Heart left ventricle (tissue), 16 donors: ENCODE results near the gene BRSK1. TPM values are rescaled to one million over a fixed set of nuclear protein-coding genes. Genes with fewer than 3 reads are reported as not detected.
A peak's percentile ranks its signal among the peaks of the same experiment; 100 is the strongest.

ENCODE experiments used
- ATAC-seq, 4 donors: fragments of 200-7000 bp; cut with Tn5 transposase; one replicate each; pipeline ENCODE4 v1.9.1; 2020 to 2022; ENCODE audit warnings: moderate library complexity in 4 of 4, mild to moderate bottlenecking in 3 of 4, moderate number of reproducible peaks in 1 of 4
- DNase-seq, 5 donors: peaks; one replicate each; pipeline ENCODE4 v3.0.0-alpha.2; 2020
- H3K27ac ChIP-seq, 12 donors: fragments of 200-600 bp; sonication (generic) in 4 of 12; one replicate each; pipeline versions ENCODE4 v1.5.0 to v1.8.0; 2016 to 2022; ENCODE audit warnings: mild to moderate bottlenecking in 2 of 12
- H3K27me3 ChIP-seq, 9 donors: fragments of 200-600 bp; sonication (generic) in 2 of 9; one replicate each; pipeline versions ENCODE4 v1.5.1 to v1.8.0; 2016 to 2022; ENCODE audit warnings: mild to moderate bottlenecking in 3 of 9
- H3K36me3 ChIP-seq, 9 donors: fragments of 200-600 bp; sonication (generic) in 2 of 9; one replicate each; pipeline versions ENCODE4 v1.5.0 to v1.8.0; 2018 to 2022; ENCODE audit warnings: mild to moderate bottlenecking in 2 of 9
- H3K4me1 ChIP-seq, 12 donors: fragments of 200-600 bp; sonication (generic) in 4 of 12; one replicate each; pipeline versions ENCODE4 v1.5.0 to v1.8.0; 2016 to 2022; ENCODE audit warnings: mild to moderate bottlenecking in 3 of 12
- H3K4me3 ChIP-seq, 12 donors: fragments of 200-600 bp; sonication (generic) in 4 of 12; one replicate each; pipeline versions ENCODE4 v1.5.0 to v1.8.0; 2017 to 2022; ENCODE audit warnings: mild to moderate bottlenecking in 9 of 12, moderate library complexity in 4 of 12
- H3K9me3 ChIP-seq, 12 donors: fragments of 200-600 bp; sonication (generic) in 4 of 12; one replicate each; pipeline versions ENCODE4 v1.5.0 to v1.8.0; 2016 to 2022; ENCODE audit warnings: mild to moderate bottlenecking in 1 of 12
- POLR2A ChIP-seq, 2 donors: fragments of 450-650 bp; IDR thresholded peaks; one replicate each; pipeline ENCODE4 v1.6.1; 2017; ENCODE audit warnings: antibody characterized with exemption in 2 of 2, mild to moderate bottlenecking in 2 of 2, moderate library complexity in 2 of 2
- WGBS, 4 donors: extraction: QIAGEN DNeasy Blood & Tissue Kit in 2 of 4; methylation state at CpG; one replicate each; pipeline versions ENCODE4 v1.1.5 to v1.1.7; 2013 to 2018; 5-methylcytosine and 5-hydroxymethylcytosine counted together
- intact Hi-C, 10 donors: fragments of 100-400 bp; cut with DNase I; formaldehyde crosslinking; loops; one replicate each; pipeline versions ENCODE4 v1.11.1 to v1.14.2; 2022
- polyA plus RNA-seq, 2 donors: library from polyadenylated mRNA; stranded (reverse); fragments of 200-250 nt; gene quantifications; one replicate each; pipeline ENCODE4 v1.2.3, GENCODE V29; 2013
- total RNA-seq, 9 donors: library from RNA; depleted of rRNA in 2 of 9; stranded (reverse); fragments of >200 nt in 2 of 9; fragmentation: NEBNext Ultra II Directional in 3 of 9; extraction: Animal tissue kit (Norgen Biotek cat#: 25700) in 3 of 9; gene quantifications; one replicate each; pipeline versions ENCODE4 v1.1.0 to v1.2.4, GENCODE V29; 2016 to 2023
- TF ChIP-seq, protein P1 (sequence below), 12 donors: fragments of 200-600 bp; sonication (generic) in 4 of 12; IDR thresholded peaks; one replicate each; pipeline versions ENCODE4 v1.5.0 to v1.8.0; 2018 to 2022; ENCODE audit warnings: antibody characterized with exemption in 12 of 12, mild to moderate bottlenecking in 5 of 12
- donor health status: ischemic (EF 13 %, LVEDD 7.1; RV severe dilation, severe dysfunction).
- donor health status: healthy with polysubstance abuse.
- donor health status: DM: no; HTN: yes; CAD: no.
- donor health status: DM: no; HTN: no; CAD: no.
- donor health status: ischemic (EF 25% LVEDD 6.9; RV normal size, moderate dysfunction).
- donor health status: ischemic (EF 25% LVEDD 5.7; RV mildly dilated, moderate dysfunction).
- donor health status: healthy.
- donor health status: DM: yes; HTN: yes; CAD: no.
- donor health status: ischemic (EF 35%, LVEDD 5.7; RV mildly dilated, moderate dysfunction).
- donor health status: nonischemic (EF 11% LVEDD 7.7; RV severe dilation, severe dysfunction).
- donor health status: DM: yes; HTN: yes; CAD: no.
- donor health status: PGD.
- donor health status: ischemic (EF 29% LVEDD 5.4; RV normal size, mild dysfunction).
- donor health status: nonischemic (EF 23%, LVEDD 6.1; RV moderate dilation, normal function).

The BRSK1 gene
- total and polyA plus RNA-seq, 11 donors, result 1.6 to 7.4 (median 2.1) TPM

GRCh38 chr19:55275851-55276719 is 7.7 kb upstream of the BRSK1 start:
- no peak for TF ChIP-seq POLR2A (IDR thresholded peaks at IDR 0.05)
- TF ChIP-seq, protein P1, sequence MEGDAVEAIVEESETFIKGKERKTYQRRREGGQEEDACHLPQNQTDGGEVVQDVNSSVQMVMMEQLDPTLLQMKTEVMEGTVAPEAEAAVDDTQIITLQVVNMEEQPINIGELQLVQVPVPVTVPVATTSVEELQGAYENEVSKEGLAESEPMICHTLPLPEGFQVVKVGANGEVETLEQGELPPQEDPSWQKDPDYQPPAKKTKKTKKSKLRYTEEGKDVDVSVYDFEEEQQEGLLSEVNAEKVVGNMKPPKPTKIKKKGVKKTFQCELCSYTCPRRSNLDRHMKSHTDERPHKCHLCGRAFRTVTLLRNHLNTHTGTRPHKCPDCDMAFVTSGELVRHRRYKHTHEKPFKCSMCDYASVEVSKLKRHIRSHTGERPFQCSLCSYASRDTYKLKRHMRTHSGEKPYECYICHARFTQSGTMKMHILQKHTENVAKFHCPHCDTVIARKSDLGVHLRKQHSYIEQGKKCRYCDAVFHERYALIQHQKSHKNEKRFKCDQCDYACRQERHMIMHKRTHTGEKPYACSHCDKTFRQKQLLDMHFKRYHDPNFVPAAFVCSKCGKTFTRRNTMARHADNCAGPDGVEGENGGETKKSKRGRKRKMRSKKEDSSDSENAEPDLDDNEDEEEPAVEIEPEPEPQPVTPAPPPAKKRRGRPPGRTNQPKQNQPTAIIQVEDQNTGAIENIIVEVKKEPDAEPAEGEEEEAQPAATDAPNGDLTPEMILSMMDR (IDR thresholded peaks at IDR 0.05), result no peak
- no peak for DNase-seq
- intact Hi-C loops, result no loop called here
- H3K4me3 ChIP-seq, result no peak overlapping the region
- no peaks in the 10 kb centered on the region for H3K27me3 ChIP-seq
- no peak for ATAC-seq
- 81 to 85% (median 83%) methylated on average over 17 of the region's 17 CpGs for WGBS, 4 donors
- H3K27ac ChIP-seq, result peak overlapping the region in 1 of 12 donors; percentile 42
- peaks cover 0 to 56% (median 47%) of the 10 kb centered on the region in 9 donors for H3K36me3 ChIP-seq
- no peaks in the 10 kb centered on the region for H3K9me3 ChIP-seq
- peaks cover 0 to 25% (median 10%) of the 10 kb centered on the region in 12 donors for H3K4me1 ChIP-seq

DNA sequence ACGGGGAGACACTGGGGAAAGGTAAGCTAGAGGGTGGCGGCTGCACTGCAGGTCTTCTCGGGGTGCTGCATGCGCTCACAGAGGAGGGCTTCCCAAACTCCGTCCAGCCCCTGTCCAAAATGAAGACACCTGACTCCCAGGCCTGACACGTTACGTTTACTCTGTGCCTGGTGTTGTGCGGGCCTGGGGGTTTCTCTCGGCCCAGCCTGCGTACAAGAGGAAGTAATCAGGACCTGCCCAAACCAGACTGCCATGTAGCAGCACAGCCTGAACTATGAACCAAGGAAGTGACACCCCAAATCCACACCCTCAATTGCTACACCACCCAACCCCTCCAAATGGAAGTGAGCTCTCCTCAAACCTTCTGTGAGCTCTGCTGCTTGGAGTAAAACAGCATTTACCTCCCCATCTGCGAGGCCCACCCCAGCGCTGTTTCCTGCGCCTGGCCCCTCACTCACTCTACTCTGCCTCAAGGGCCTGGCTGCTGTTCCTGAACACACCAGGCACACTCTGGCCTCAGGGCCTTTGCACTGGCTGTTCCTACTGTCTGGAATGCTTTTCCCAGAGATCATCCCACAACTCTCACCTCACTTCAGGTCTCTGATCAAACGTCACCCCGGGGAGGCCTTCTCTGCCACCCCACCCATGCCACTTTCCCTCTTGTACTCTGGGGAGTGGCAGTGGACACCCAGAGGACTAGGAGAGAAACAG is 6.9 kb upstream of the BRSK1 start:
- WGBS, 4 donors, result 81 to 92% (median 86%) methylated on average over 15 of the region's 15 CpGs
- Histone ChIP-seq H3K27me3 (no peaks in the 10 kb centered on the region), H3K36me3 (peaks cover 0 to 54% (median 42%) of the 10 kb centered on the region in 9 donors), H3K4me3 (no peak overlapping the region), H3K9me3 (no peaks in the 10 kb centered on the region), H3K4me1 (peaks cover 0 to 25% (median 10%) of the 10 kb centered on the region in 12 donors), H3K27ac (peak overlapping the region in 1 of 12 donors; percentile 42)
- intact Hi-C loops, result no loop called here
- TF ChIP-seq, protein P1 (IDR thresholded peaks at IDR 0.05), result no peak
- TF ChIP-seq POLR2A (IDR thresholded peaks at IDR 0.05), result no peak
- ATAC-seq, result no peak
- DNase-seq, result no peak

DNA sequence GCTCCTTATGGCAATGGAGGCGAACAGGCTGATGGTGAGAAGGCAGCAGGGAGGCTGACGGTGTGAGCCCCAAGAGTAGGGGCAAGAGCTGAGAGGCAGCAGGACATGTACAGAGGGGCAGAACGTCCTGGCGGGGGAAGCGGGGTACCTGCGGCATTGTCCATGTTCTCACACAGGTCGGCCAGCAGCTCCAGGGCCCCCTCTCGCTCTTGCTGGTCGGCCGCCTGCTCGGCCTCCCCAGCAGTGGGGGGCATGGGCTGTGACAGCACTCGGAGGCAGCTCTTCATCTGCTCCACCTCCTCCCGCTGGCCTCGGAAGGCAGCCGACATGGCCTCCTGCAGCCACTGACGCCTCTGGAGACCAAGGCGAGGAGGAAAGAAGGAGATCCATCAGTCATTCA is 6.3 kb upstream of the BRSK1 start:
- Histone ChIP-seq H3K4me1 (peaks cover 0 to 25% (median 10%) of the 10 kb centered on the region in 12 donors), H3K27me3 (no peaks in the 10 kb centered on the region), H3K4me3 (no peak overlapping the region), H3K27ac (peak overlapping the region in 1 of 12 donors; percentile 42), H3K36me3 (peaks cover 0 to 48% (median 36%) of the 10 kb centered on the region in 9 donors), H3K9me3 (no peaks in the 10 kb centered on the region)
- WGBS, 4 donors, result 86 to 89% (median 89%) methylated on average over 16 to 17 of the region's 17 CpGs
- intact Hi-C loops, result no loop called here
- DNase-seq (no peak), ATAC-seq (no peak)
- no peak for TF ChIP-seq POLR2A (IDR thresholded peaks at IDR 0.05)
- TF ChIP-seq, protein P1 (IDR thresholded peaks at IDR 0.05), result no peak
